ENCODE measurements around the gene FAM234A.

Gene FAM234A

GRCh38 chr16:301235-301634 lies 66.6 kb downstream of the FAM234A start:
- no peak for DNase-seq (ENCODE audit: low spot score)

DNA sequence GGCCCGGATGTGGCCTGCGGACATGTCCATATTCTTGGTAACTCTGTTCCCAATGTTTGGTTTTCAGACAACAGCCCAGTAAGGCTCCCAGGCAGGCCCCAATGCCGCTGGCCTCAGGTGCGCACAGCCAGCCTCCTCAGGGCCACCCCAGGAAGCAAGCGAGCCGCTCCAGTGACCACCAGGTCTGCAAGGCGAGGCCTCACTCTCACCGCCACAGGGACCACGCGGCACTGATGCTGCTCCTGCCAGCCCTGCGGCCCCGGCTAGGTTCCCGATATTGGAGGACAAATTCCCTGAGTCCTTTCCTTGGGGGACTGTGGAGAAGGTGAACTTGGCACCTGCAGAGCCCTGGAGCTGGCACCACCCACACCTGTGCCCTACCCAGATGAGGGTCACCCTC lies 67.3 kb downstream of the FAM234A start:
- no peak for DNase-seq (ENCODE audit: low spot score)

DNA sequence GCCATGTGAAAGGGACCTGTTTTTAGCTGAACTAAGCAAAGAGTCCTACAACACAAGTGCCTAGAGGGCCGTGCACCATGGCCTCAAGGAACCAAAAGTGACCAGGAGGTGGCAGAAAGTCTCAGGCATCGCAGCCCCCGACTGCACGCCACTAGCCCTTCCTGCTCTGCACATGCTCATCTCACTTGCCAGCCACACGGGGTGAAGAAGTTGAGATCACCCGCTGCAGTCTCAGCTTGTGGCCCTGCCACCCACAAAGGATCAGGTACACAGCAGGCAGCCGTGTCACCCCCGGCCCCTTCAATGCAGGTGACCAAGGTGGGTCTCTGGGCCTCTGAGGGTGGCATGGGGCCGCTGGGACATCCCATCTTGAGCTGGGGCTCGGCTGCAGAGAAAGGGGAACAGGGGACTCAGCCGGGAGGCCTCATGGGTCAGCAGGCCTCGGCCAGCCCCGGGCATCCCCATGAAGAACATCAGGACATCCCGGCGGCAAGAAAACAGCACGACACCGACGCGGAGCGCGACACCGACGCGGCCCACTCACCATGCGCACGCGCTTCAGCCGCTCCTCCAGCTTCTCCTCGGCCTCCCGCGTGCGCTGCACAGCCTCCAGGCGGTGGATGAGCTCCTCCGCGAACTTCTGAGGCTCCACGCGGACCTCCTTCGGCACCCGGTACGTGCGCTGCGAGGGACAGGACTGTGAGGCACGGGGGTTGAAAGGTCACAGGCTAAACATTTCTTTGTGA lies 69.3 kb downstream of the FAM234A start:
- DNase-seq (ENCODE audit: low spot score): no peak

GRCh38 chr16:305916-306626 lies 71.5 kb downstream of the FAM234A start:
- no peak for DNase-seq (ENCODE audit: low spot score)

- no peak for DNase-seq (ENCODE audit: low spot score)
Observed at GRCh38 chr16:306911-307370, 72.3 kb downstream of the FAM234A start.

DNA sequence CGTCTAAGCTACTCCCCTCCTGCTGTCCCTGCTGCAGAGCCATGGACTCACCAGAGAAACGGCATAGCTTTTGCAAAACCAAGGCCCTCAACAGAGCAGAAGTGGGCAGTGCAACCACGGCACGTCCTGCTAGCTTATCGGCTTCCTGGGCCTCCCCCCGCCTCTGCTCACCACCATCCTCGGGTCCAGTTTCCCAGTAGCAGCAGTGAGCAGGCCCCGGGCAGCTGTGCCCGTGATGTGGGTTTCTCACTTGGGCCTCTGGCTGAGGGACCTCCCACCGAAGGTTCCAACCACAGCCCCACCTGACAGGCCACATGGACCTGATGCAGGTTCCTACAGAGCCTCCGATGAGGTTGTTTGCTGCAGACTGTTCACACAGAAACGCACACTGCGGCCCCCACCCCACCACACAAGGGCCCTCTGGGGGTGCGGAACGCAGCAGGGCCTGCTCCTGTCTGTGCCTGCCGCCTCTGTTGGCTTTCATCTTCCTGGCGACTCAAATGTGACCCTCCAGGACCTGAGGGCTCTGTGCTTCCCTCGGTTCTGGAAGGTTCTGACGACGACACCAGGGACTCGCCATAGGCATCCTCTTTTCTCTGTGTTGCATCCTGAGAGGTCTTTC lies 73.2 kb downstream of the FAM234A start:
- DNase-seq (ENCODE audit: low spot score): no peak

- no peak for DNase-seq (ENCODE audit: low spot score)
Observed at GRCh38 chr16:309476-309875, 74.9 kb downstream of the FAM234A start.

GRCh38 chr16:311725-312124 lies 77.1 kb downstream of the FAM234A start:
- no peak for DNase-seq (ENCODE audit: low spot score)

GRCh38 chr16:314351-314750 lies 79.7 kb downstream of the FAM234A start:
- peak; percentile 74 for DNase-seq (ENCODE audit: low spot score)

GRCh38 chr16:314795-315299 lies 80.2 kb downstream of the FAM234A start:
- DNase-seq (ENCODE audit: low spot score): no peak
